ENCODE results near the gene IFNA13. TPM values are rescaled to one million over a fixed set of nuclear protein-coding genes. Genes with fewer than 3 reads are reported as not detected.

IFNA13 gene
- total and polyA plus RNA-seq, 2 of the 13 experiments (the other 11 are each of a cell fraction or from before 2014, with no cell fraction given), result not detected

GRCh38 chr9:21326526-21327139 is 41.2 kb downstream of the IFNA13 start:
- intact Hi-C loops (cut with micrococcal nuclease; ENCODE audit: unreplicated experiment), result loop anchor here (1.0 to 2.0 kb wide), 3 partner anchors 70 to 462 kb away; no protein-coding TSS in a partner anchor
- Histone ChIP-seq H3K9me3 (ENCODE audit: low read length) (no peaks in the 10 kb centered on the region), H3K36me3 (replicated peaks in 1 of 2; ENCODE audit: control insufficient read depth in 1 of 2, insufficient read depth in 2 of 2, low read length in 2 of 2) (peaks cover 0 to 11% of the 10 kb centered on the region in 2 experiments; a peak in 1 of 5 replicates), H2AFZ (ENCODE audit: low read length) (no peak overlapping the region), H3K27ac (ENCODE audit: extremely low read length, insufficient read depth, low read length) (no peak overlapping the region), H4K20me1 (ENCODE audit: insufficient read depth, low read length) (peaks cover 6% of the 10 kb centered on the region; the same call in 1 of the 2 replicates), H3K4me2 (ENCODE audit: low read depth, low read length) (no peak overlapping the region), H3K4me3 (replicated peaks in 1 of 3; ENCODE audit: insufficient read depth in 1 of 3, low read depth in 2 of 3, low read length in 3 of 3) (no peak overlapping the region), H3K79me2 (ENCODE audit: insufficient read depth, low read length) (peaks cover 2% of the 10 kb centered on the region), H3K4me1 (ENCODE audit: insufficient read depth, low read length) (peaks cover 3% of the 10 kb centered on the region; the same call in 1 of the 2 replicates), H3K27me3 (ENCODE audit: control insufficient read depth in 1 of 2, insufficient read depth in 2 of 2, low read length in 2 of 2) (no peaks in the 10 kb centered on the region), H3K9ac (ENCODE audit: insufficient read depth, low read depth, low read length) (no peak overlapping the region)
- DNase-seq (ENCODE audit: low spot score) (peak; percentile 39), FAIRE-seq (peak; percentile 79), ATAC-seq (peak; percentile 90)
- ChIA-PET POLR2A (interaction anchor here (1.0 kb wide), 1 partner anchor 9 kb away, joined by 7 read pairs; the partner anchor contains the start of gene KLHL9), CTCF (ENCODE audit: low intra/inter-chr PET ratio, low total read pairs) (interaction anchor here (0.7 to 2.2 kb wide), 3 partner anchors 69 to 463 kb away, joined by 4 to 23 read pairs (median 5); no protein-coding TSS in a partner anchor)
- WGBS (ENCODE audit: low lambda C conversion rate), result 48% methylated on average over 2 of the region's 2 CpGs
- in situ Hi-C loops (cut with HindIII; ENCODE audit: extremely low pct_ligation_motif_present, low pct_unique_long_range_greater_than_20kb), result no loop called here
- no TSS peak for BruUV-seq (replicated peaks)
- no peak for TF ChIP-seq ZNF337 (CRISPR knock-in tag; IDR thresholded peaks at IDR 0.05; ENCODE audit: borderline replicate concordance, low read depth)
- no peak for TF ChIP-seq MTF2 (CRISPR knock-in tag; IDR thresholded peaks at IDR 0.05; ENCODE audit: borderline replicate concordance)
- peak; percentile 49 for TF ChIP-seq SMC3 (IDR thresholded peaks at IDR 0.05; ENCODE audit: low read length)
- 0 out of 2 replicates have a peak, but pooled peaks have one; percentile 21 for TF ChIP-seq RAD21 (CRISPR knock-in tag; IDR thresholded peaks at IDR 0.05)
- no peak for TF ChIP-seq ZNF563 (CRISPR knock-in tag; IDR thresholded peaks at IDR 0.05)
- TF ChIP-seq ARNTL (CRISPR knock-in tag; IDR thresholded peaks at IDR 0.05), result no peak
- no peak for TF ChIP-seq KAT8 (CRISPR knock-in tag; IDR thresholded peaks at IDR 0.05)
- no peak for TF ChIP-seq UBTF (CRISPR knock-in tag; IDR thresholded peaks at IDR 0.05)
- TF ChIP-seq STAG1 (CRISPR knock-in tag; IDR thresholded peaks at IDR 0.05), result peak; percentile 68
- TF ChIP-seq STAT6 (CRISPR knock-in tag; IDR thresholded peaks at IDR 0.05; ENCODE audit: borderline replicate concordance), result no peak
- 0 out of 2 replicates have a peak, but pooled peaks have one; percentile 11 for TF ChIP-seq FOXA3 (CRISPR knock-in tag; IDR thresholded peaks at IDR 0.05)
- TF ChIP-seq CTCF (CRISPR knock-in tag; IDR thresholded peaks at IDR 0.05), result peak; percentile 66
- TF ChIP-seq ZNF275 (CRISPR knock-in tag; IDR thresholded peaks at IDR 0.05; ENCODE audit: borderline replicate concordance), result no peak
- TF ChIP-seq TIGD3 (CRISPR knock-in tag; IDR thresholded peaks at IDR 0.05; ENCODE audit: borderline replicate concordance), result no peak
